ENCODE data around the gene KIAA1958. TPM values are rescaled to one million over a fixed set of nuclear protein-coding genes. Genes with fewer than 3 reads are reported as not detected.
"Not testable (repeated sequence)": the region's sequence is repeated elsewhere in the genome, so short reads cannot be mapped to it uniquely, and the experiment has no call there.

KIAA1958 gene
- total RNA-seq, 1 donor from 2014 or later: 4.9 TPM

DNA sequence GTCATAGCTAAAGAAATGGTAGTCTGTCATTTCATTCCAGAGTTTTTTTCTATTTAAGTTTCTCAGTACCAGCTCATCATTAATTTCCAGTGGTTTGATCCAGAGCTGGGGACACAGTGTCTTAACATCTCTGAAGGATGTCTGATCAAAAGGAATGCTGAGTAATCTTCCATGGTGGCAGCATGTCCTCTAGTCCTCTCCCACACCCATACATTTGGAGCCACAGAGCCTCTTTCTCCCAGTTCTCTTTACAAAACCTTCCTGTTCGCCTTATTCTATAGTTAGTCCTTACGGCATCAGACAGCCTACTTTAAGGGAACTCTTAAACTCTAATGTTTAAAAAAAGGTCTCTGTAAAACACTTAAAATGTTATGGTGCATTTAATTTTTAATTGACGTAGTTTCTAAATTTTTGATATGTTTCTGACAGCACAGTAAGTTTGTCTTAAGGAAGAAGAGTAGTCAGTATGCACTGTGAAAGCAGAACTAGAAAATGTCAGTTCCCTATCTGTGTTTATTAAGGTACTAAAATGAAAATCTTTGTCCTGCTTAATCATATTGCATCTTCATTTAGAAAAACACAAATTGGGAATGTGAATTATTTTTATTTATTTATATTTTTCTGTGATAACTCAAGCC, 134.5 kb downstream of the KIAA1958 start:
- ATAC-seq (no peak), DNase-seq (no peak)
- intact Hi-C loops (cut with micrococcal nuclease): no loop called here

DNA sequence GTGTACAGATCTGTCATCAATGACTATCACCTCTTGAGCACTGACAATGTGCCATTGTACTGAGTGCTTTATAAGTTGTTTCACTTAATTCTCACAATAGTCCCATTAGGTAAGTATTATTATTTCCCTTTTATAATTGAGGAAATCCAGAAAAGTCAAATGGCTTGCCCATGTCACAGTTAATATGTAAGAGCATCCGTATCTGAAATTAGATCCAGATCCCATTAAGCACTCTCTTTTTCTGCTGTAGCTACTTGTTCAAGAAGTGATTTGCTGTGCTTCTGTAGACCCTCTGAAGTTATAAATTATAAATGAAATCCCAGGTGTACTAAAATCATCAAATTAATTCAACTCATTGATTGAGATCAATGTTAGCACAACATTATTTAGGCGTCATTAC, 136.6 kb downstream of the KIAA1958 start:
- DNase-seq (no peak), ATAC-seq (no peak)
- intact Hi-C loops (cut with micrococcal nuclease): no loop called here

GRCh38 chr9:112624711-112625707, 138.4 kb downstream of the KIAA1958 start:
- ATAC-seq (no peak), DNase-seq (no peak)
- intact Hi-C loops (cut with micrococcal nuclease): no loop called here

- DNase-seq: no peak
- ATAC-seq: no peak
- intact Hi-C loops (cut with micrococcal nuclease): no loop called here
Observed at GRCh38 chr9:112629671-112630485, 143.3 kb downstream of the KIAA1958 start.

GRCh38 chr9:112631313-112632070, 144.9 kb downstream of the KIAA1958 start:
- DNase-seq (no peak), ATAC-seq (no peak)
- intact Hi-C loops (cut with micrococcal nuclease): no loop called here

DNA sequence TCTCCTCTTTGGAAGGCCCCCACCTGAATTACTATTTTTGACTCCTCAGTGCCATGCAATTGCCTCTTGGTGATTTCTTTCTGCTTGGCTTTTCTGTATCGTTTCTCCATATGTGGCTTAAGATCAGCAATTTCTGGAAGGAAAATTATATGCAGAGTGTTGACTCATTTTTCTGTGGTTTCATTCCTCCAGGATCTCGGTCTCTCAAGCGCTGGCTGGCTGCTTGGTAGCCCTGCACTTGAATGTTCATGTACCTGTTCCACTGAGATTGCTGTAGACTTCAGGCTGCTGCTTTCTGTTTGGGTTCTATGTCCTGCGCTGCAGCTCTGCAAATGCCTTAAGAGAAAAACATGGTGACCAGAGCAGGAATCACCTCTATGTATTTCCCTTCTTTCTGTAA, 153.7 kb downstream of the KIAA1958 start:
- DNase-seq: no peak
- intact Hi-C loops (cut with micrococcal nuclease): no loop called here
- no peak for ATAC-seq

GRCh38 chr9:112642126-112642525, 155.5 kb downstream of the KIAA1958 start:
- intact Hi-C loops (cut with micrococcal nuclease): no loop called here
- no peak for DNase-seq
- ATAC-seq: peak; percentile 90

- intact Hi-C loops (cut with micrococcal nuclease): no loop called here
- DNase-seq (no peak), ATAC-seq (no peak)
Observed at GRCh38 chr9:112647596-112647995, 161.0 kb downstream of the KIAA1958 start.

DNA sequence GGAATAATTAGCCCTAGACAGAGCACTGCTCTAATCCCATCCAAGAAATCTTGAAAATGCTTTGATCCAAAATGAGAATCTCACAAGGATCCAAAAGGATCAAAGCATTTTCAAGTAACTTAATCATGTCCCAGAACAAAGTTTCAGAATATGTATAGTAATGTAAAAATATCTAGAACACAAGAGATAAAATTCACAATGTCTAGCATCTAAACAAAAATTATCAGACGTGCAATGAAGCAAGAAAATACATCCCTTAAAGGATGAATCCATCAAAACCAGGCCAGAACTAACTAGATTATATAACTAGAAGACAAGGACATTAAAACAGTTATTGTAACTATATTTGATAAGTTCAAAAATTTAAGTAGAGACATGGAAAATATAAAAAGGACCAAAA, 162.0 kb downstream of the KIAA1958 start:
- DNase-seq (no peak), ATAC-seq (no peak)
- intact Hi-C loops (cut with micrococcal nuclease): no loop called here

DNA sequence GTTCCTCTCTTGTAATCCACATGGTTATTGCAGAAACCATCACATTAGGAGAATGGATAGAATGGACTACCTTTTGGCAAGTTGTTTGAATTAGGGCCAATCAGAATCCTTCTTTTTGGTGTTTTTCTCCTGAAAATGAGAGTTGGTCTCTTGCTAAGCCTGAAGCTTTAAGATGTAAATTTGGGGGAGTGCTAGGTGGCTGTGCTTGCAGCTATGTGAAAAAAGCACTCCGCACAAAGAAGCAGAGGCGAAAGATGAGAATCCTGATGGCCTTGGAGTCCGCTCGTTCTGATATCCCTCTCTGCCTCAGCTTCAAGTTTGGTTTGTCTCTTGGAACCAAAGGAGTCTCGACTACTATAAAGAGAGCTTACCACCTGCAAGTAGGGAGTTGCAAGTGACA, 167.7 kb downstream of the KIAA1958 start:
- intact Hi-C loops (cut with micrococcal nuclease): no loop called here
- ATAC-seq: no peak
- no peak for DNase-seq

- intact Hi-C loops (cut with micrococcal nuclease): no loop called here
- ATAC-seq (no peak), DNase-seq (no peak)
Observed at GRCh38 chr9:112655668-112656067, 169.0 kb downstream of the KIAA1958 start.

DNA sequence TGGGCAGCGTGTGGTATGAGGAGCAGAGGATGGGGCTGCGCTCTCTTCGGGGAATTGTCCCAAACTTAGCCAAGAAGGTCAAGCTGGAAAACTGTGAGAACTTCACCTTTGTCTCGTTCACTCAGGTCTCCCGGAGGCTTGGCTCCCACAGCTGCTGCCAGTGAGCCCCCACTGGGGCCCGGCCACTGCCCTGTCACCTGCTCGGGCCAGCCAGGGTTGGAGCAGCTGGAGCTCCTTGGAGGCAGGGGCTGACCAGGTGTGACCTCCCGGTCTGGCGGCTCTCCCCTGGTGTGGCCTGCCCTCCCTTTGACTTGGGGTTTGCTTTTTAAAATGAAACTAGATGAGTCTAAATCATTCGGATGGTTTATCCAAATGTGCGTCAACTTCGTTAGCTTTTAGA, 173.3 kb downstream of the KIAA1958 start:
- intact Hi-C loops (cut with micrococcal nuclease): no loop called here
- ATAC-seq (no peak), DNase-seq (no peak)

- ATAC-seq (no peak), DNase-seq (no peak)
- intact Hi-C loops (cut with micrococcal nuclease): no loop called here
Observed at GRCh38 chr9:112663681-112664080, 177.1 kb downstream of the KIAA1958 start.

DNA sequence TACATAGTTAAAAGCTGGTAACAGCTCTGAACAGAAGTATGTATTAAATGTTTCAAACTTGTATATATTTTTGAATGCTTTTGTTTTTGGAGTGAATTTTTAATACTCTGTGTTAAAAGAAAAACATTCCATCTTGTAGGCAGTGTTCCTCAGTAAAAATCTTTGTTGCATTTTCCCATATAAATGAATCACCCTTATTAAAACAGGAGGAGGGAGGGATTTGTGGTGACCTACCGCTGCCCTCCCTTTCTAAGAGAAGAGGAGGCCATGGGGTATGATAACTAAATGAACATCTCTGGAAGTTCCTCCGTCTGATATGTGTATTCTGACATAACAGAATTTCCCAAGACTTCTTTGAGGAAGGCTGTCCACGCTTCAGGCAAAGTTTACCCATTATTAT, 177.9 kb downstream of the KIAA1958 start:
- intact Hi-C loops (cut with micrococcal nuclease): no loop called here
- no peak for DNase-seq
- ATAC-seq: no peak

- intact Hi-C loops (cut with micrococcal nuclease): no loop called here
- ATAC-seq (no peak), DNase-seq (no peak)
Observed at GRCh38 chr9:112665347-112665746, 178.7 kb downstream of the KIAA1958 start.

- intact Hi-C loops (cut with micrococcal nuclease): no loop called here
Observed at GRCh38 chr9:112669326-112669725, 182.7 kb downstream of the KIAA1958 start.

DNA sequence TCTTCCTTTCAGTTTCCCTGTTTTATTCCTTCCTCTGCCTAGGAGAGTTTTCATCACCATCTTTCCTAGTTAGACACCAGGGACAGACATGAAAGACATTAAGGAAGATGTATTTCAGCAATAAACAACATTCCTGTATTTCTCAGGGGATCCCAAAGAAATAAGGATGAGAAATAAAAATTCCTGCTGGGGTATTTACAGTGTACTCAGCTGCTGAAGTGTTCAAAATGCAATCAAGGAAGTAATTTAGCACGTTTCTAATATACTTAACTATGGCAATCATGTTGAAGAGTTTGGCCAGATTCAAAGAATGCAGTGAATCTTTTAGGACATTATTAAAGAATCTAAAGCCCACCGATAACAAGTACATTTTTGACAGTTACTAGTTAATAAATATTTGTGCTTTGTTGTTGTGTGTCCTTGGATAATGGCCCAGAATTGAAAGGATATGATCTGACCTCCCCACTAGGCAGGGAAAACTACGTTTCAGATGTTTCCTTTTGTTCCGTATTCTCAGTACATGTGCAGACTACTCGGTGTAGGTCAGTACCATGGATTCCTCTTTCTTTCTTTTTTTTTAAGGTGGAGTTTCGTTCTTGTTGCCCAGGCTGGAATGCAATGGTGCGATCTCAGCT, 184.5 kb downstream of the KIAA1958 start:
- intact Hi-C loops (cut with micrococcal nuclease): no loop called here
- ATAC-seq (no peak), DNase-seq (no peak)

More at GRCh38 chr9:112669326-112669725, 182.7 kb downstream of the KIAA1958 start:
- ATAC-seq (no peak), DNase-seq (no peak)

GRCh38 chr9:112673221-112673620, 186.6 kb downstream of the KIAA1958 start:
- ATAC-seq; DNase-seq; intact Hi-C loops (cut with micrococcal nuclease): not testable (repeated sequence)

DNA sequence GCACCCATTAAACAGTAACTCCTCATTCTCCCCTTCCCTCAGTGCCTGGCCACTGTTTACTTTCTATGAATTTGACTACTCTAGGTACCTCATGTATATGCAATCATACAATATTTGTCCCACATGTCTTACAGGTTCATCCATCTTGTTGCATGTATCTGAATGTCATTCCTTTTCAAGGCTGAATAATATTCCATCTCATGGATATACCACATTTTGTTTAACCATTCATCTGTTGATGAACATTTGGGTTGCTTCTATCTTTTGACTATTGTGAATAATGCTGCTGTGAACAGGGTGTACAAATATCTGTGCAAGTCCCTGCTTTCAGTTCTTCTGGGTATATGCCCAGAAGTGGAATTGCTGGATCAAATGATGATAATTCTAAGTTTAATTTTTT, 190.4 kb downstream of the KIAA1958 start:
- no peak for DNase-seq
- no peak for ATAC-seq
- intact Hi-C loops (cut with micrococcal nuclease): no loop called here
